GM20431 (cell line): Measurements from ENCODE around the gene TMOD3.

Source experiments
- in situ Hi-C: fragments of 300-500 bp; cut with MseI, MboI; formaldehyde crosslinking; loops from one replicate; pipeline ENCODE4 v1.15.0; 2020; ENCODE audit warnings: low sequenced_read_pairs; ENCODE audit not compliant: unreplicated experiment

TMOD3 gene

GRCh38 chr15:51889486-51889885, 60.0 kb downstream of the TMOD3 start:
- in situ Hi-C loops, result no loop called here

- in situ Hi-C loops, result no loop called here
Measured at GRCh38 chr15:51904421-51904820, 75.0 kb downstream of the TMOD3 start.

DNA sequence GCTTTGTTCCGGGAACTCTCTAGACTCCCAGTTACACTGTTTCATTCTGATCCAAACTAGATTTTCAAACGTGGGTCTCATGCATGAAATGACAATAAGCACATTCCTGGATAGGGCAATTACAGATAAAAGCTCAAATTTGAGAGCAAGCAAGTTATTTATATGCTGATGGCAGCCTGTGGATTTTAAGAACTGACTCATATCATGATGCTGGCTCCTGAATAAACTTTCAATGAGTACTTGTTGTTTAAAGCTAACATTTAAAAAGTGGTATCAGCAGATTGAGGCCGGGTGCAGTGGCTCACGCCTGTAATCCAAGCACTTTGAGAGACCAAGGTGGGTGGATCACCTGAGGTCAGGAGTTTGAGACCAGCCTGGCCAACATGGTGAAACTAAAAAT, 75.5 kb downstream of the TMOD3 start:
- in situ Hi-C loops, result no loop called here

DNA sequence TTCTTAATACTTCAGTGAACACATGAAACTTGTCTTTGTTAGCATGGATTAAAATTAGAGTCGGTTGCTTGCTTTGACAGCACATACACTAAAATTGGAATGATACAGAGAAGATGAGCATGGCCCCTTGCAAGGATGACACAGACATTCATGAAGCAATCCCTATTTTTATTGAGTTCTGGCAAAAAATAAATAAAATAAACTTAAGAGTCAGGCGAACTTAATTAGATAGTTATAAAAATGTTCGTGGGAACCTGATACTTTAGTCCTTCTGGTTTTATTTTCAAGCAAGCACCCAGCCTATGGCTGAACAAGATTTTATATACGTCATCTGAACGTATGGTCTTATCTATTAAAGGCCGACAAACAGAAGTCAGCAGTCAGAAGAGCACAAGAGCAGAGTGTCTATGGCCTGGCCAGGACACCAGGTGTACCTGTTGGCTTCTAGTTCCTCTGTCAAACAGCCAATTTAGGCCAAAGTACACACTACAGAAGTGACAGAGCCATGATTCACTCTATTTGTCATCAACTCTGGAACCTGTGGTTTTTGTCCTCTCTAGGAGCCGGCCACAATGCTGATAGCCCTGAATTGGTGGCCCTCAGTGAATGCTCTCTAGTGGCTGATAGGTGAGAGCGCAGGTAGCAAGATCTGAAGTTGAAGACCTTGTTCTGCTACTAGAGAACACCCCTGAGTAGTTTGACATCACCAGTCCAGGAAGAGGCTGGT, 77.8 kb downstream of the TMOD3 start:
- in situ Hi-C loops, result no loop called here

DNA sequence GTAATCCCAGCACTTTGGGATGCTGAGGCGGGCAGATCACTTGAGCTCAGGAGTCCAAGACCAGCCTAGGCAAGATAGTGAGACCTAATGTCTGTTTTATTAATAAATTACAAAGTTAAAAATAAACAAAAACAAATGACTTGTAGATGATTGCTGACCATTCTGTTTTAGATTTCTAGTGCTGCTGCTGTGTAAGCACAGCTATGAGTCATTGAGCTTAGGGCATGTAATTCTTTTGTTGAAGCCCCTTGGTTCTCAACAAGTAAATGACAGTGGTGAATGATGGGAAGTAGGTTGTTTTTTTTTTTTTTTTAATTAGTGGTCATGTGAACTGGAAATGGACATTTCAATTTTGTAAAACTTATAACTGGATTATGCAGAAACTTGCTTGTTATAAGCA, 78.9 kb downstream of the TMOD3 start:
- in situ Hi-C loops, result no loop called here

- in situ Hi-C loops, result no loop called here
Measured at GRCh38 chr15:51909584-51909983, 80.1 kb downstream of the TMOD3 start.

- in situ Hi-C loops, result no loop called here
Measured at GRCh38 chr15:51912528-51912927, 83.1 kb downstream of the TMOD3 start.

DNA sequence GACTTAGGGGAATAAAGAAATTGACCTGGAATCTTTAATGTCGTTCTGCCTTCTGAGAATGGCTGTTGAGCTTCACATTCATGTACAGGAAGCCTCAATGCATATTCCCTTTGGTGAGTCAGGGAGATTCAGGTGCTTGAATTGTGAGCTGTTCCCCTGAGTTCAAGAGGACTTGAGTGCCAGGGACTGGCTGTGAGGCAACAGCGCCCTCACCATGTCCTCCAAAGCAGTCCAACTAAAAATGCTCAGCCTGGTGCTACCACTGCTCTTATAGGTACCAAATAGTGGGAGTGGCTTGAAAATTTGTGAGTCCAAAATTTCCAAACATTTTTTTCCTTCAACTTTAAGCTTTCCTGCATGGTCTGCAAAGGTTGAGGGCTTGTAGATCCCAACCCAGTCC, 88.0 kb downstream of the TMOD3 start:
- in situ Hi-C loops, result no loop called here

GRCh38 chr15:51924156-51925068, 95.0 kb downstream of the TMOD3 start:
- in situ Hi-C loops, result no loop called here

GRCh38 chr15:51926809-51927208, 97.4 kb downstream of the TMOD3 start:
- in situ Hi-C loops, result no loop called here

GRCh38 chr15:51931016-51931415, 101.6 kb downstream of the TMOD3 start:
- in situ Hi-C loops, result no loop called here

- in situ Hi-C loops, result no loop called here
Measured at GRCh38 chr15:51931638-51932037, 102.2 kb downstream of the TMOD3 start.

DNA sequence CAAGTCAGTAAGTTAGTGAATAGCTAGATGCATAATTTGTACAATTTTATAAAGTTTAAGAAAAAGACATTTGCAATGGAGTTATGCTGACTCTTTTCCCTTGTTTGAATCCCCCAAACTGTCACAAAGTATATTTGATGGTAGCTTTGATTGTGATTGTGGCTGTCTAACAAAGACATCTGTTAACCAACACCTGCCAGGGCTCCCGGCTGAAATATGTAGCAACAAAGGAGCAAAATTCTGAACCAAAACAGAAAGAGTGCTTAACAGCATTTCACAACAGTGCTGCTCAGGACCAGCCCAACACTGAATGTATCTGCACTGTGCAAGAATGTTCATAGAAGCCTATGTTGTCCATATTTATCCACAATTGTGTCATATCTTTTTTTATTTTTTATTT, 102.7 kb downstream of the TMOD3 start:
- in situ Hi-C loops, result no loop called here

DNA sequence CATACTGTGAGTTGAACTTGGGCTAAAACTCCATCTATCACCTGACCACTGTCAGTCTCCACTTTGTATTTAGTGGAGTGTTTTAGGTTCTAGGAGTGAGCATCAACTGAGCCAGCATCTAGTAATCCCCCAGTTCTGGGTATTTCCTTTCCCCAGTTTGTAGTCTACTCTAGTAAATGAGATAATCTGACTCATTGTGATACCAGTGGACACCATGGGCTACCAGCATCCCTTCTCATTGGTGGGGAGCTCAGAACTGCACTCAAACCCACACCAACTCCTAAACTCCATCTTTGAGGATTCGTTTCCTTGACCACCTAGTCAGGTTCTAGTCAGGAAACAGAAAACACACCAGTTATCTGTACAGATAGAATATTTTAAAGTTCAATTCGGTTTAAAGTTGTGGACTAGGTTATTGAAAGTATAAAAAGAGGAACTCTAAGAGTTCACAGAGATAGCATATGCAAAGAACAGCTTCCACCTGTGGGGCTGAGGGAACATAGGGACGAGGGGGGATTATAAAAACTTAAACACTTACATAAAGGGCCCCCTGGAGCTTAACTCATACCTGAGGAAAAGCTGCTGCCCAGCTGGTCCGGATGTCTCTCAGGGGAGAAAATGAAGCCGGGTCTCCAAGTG, 106.1 kb downstream of the TMOD3 start:
- in situ Hi-C loops, result no loop called here

GRCh38 chr15:51936105-51936478, 106.6 kb downstream of the TMOD3 start:
- in situ Hi-C loops, result no loop called here

- in situ Hi-C loops, result no loop called here
Measured at GRCh38 chr15:51938286-51938685, 108.8 kb downstream of the TMOD3 start.

- in situ Hi-C loops, result no loop called here
Measured at GRCh38 chr15:51939216-51939615, 109.8 kb downstream of the TMOD3 start.

GRCh38 chr15:51947124-51947523, 117.7 kb downstream of the TMOD3 start:
- in situ Hi-C loops, result no loop called here

DNA sequence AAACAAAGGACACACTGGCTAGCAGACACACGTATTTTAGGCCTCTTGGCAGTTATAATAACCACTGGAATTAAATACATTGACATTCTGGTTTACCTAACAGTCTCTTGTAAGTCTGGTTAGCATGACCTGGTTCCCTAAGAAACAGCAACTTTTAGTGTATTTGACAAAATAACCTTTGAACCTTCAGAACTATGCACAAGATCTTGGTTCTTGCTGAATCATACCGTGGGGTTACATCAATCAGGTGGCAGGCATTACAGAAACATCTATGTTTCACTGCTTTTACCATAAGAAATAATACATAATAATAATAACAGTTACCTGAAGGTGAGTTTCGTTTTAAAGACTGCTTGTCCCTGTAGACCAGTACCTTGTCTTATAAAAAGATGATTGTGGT, 123.4 kb downstream of the TMOD3 start:
- in situ Hi-C loops, result no loop called here

GRCh38 chr15:51955504-51955903, 126.1 kb downstream of the TMOD3 start:
- in situ Hi-C loops, result no loop called here
